Suppressor macrophage (primary cell): Measurements from ENCODE around the gene BRAF.
"Not testable (repeated sequence)": the region's sequence is repeated elsewhere in the genome, so short reads cannot be mapped to it uniquely, and the experiment has no call there.

Experiments
- DNase-seq, 4 experiments: peaks; one replicate each; pipeline ENCODE4 v3.0.0-alpha.2; 2020 to 2022
- total RNA-seq, 17 experiments: gene quantifications; one replicate each; lab custom pipeline; 2026; ENCODE audit warnings: mixed read lengths in 6 of 17, inconsistent platforms in 3 of 17; lab: John Stamatoyannopoulos, UW

BRAF gene
- total RNA-seq: 26.7 to 62.4 (median 41.3) reads per million in 17 experiments

DNA sequence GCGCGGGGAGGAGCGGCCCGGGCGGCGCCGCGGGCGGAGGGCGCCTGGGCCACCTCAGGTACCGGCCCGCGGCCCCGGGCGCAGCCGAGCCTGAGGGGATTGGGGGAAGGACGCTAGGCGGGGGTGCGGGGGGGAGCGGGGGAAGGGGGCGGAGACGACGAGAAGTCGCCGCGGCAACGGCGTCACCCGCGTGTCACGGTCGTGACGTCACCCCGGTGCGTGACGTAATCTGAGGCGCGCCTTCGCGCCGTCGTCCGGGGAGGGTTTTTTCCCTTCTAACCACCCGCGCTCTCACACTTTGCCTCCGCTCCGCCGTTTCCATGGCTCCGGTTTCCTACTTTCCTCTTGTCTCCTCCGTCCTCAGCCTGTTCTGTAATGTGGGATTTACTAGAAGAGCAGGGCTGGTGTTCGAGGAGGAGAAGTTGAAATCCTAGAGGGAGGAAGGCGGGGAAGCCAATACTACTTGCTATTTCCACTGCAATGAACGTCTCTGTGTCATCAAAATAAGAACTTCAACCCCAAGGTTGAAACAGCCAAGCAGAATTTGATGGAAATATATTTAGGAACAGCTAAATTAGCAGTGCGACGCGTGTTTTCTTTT, at the start of gene BRAF:
Gene BRAF, minus strand, starts transcription at position 109 of the 601 bp plus-strand sequence. CDS start 226 bp downstream, outside the sequence.
- peak; percentile 94 to 97 (median 96) for DNase-seq

DNA sequence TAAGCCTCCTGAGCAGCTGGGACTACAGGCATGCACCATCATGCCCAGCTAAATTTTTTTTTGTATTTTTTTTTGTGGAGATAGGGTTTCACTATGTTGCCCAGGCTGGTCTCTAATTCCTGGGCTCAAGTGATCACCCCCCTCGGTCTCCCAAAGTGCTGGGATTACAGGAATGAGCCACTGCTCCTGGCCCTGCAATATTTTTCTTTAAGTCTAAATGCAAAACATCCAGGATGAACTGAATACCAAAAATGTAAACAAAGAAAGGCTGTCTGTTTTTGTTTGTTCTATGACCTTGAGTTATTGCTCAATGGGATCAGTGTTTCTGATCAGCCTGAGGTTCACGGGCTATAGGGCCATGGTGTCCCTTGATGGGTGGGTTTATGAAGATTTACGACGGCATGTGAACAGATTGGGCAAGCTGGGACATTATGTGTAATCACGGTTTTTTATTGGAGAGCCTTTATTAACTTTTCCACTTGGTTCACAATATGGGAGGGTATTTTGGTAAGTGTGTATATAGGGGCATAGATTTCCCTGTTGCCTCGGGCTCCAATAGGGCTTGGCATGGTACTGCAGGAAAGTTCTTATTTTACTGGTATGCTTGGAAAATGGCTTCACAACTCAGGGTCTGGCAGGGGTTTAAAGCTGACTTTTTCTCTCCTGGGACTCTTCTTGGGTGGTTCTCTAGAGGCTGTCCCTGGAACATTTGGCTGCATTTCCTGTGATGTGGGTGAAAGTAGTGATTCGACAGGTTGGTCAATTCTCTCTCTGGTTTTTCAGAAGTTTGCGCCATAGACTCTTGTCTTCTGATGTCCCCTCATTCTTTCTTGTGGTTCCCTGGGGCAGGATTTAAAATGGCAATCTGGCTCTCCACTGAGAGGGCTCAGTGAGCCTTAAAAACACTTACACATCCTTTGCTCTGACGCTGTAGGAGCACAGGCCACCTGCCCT, 48.4 kb upstream of the BRAF start:
- DNase-seq: no peak

DNA sequence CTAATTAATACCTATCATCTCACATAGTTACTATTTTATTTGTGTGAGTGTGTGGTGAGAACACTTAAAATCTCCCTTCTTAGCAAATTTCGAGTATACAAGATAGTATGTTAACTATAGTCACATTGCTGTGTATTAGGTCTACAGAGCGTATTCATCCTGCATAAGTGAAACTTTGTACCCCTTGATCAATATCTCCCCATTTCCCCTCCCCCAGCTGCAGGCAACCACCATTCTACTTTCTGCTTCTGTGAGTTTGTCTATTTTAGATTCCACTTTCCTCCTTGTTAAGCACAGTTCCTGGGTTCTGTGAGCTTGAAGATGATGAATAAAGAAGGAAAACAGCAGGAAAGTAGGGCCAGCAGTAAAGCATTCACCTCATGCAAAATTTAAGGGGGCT, 47.6 kb upstream of the BRAF start:
- no peak for DNase-seq

DNA sequence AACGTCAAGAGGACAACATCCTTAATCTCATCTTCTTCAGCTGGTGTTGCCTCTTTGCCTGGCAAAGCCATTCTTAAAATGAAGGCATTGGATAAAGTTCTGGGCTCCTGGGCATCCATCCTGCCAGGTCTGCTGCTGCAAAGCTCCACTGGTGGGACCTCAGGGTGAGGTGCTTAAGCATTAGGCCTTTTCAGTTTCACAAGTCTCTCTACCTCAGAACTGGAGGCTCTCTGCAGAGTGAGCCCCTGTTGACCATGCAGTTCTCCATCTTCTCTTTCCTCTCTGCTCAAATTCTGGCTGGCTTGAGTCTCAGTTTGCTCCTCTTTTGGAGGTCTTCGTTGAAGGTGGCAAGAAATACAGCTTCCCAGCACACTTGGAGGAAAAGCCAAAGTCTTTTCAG, 42.7 kb upstream of the BRAF start:
- DNase-seq: no peak

DNA sequence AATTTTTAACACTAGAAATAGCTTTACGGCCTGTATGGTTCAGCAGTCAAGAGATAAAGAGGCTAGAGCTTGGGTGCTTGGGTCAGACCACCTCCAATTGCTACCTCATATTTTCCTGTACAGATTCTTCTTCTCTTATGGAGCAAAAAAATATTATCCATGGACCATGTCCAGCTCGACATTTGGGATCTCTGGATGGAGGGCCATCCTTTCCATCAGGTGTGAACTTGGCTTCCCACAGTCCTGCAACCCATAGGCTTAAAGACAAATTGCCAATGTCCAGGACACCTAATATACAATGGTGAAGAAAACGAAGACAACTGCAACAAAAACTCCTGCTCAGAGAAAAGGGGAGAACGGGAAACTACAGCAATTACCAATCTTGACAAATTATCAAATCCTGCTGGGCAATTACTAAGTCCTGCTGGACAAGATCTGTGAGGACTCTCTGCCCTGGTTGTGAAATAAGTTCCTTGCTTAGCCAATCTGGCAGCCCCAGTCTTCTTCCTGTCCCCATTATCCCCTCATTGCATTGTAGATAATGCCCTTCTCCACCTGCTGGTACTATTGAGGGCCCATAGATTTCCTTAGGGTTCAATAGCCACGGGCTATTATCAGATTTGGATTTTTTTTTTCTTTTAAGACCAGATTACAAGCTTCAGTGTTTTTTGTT, 42.0 kb upstream of the BRAF start:
- no peak for DNase-seq

DNA sequence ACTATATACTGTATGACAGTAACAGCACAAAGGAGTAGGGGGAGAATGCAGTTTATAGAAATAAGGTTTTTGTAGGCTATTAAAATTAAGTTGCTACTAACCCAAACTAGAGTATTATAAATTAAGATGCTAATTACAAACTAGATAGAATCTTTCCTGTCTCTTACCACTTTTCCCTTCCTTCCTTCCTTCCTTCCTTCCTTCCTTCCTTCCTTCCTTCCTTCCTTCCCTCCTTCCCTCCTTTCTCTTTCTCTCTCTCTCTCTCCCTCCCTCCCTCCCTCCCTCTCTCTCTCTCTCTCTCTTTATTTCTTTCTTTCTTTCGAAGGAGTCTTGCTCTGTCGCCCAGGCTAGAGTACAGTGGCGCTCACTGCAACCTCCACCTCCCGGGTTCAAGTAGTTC, 36.4 kb upstream of the BRAF start:
- no peak for DNase-seq

DNA sequence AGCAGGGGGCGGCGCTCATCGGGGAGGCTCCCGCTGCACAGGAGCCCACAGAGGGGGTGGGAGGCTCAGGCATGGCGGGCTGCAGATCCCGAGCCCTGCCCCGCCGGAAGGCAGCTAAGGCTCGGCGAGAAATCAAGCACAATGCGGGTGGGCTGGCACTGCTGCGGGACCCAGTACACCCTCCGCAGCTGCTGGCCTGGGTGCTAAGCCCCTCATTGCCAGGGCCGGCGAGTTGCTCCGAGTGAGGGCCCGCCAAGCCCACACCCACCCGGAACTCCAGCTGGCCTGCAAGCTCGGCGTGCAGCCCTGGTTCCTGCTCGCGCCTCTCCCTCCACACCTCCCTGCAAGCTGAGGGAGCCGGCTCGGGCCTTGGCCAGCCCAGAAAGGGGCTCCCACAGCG, 32.3 kb upstream of the BRAF start:
- DNase-seq: not testable (repeated sequence)

DNA sequence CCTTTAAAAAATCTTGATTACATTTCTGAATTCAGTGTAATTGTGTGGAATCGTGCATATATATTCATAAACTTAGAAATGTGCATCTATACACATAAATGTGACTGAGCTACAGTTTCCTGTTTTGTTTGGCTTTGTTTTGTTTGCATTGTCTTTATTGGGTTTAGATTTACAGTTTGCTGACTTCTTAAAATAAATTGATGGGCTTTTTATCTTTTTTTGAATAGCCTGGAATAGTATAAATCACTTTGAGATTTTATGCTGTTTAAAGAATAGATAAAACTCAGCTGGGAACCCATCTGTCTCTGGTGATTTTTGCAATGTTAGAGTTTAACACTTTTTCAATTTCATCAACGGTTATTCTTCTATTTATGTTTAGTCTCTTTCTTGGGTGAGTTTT, 21.2 kb upstream of the BRAF start:
- DNase-seq: no peak

DNA sequence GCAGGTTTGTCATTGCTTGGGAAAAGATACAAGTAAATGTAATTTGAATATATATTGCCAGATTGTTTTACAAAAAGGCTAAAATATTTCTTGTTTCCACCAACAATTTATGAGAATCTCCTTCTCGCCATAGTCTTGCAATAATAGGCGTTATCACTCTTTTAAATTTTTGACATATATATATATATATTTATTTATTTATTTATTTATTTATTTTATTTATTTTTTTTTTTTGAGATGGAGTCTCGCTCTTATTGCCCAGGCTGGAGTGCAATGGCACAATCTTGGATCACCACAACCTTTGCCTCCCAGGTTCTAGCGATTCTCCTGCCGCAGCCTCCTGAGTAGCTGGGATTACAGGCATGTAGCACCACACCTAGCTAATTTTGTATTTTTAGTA, 17.5 kb upstream of the BRAF start:
- not testable (repeated sequence) for DNase-seq

DNA sequence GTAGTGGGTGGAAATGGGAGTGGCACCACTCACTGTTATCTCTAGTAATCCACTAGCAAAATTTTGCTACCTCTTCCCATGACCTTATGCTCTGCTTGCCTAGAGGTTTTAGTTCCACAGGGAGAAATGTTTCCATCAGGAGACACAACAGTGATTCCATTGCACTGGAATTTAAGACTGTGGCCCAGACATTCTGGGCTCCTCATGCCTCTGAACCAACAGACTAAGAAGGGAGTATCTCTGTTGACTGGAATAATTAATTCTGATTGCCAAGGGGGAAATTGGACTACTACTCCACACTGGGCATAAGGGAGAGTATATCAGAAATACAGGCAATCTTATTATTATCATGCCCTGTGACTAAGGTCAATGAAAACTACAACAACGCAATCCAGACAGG, 16.2 kb upstream of the BRAF start:
- no peak for DNase-seq

DNA sequence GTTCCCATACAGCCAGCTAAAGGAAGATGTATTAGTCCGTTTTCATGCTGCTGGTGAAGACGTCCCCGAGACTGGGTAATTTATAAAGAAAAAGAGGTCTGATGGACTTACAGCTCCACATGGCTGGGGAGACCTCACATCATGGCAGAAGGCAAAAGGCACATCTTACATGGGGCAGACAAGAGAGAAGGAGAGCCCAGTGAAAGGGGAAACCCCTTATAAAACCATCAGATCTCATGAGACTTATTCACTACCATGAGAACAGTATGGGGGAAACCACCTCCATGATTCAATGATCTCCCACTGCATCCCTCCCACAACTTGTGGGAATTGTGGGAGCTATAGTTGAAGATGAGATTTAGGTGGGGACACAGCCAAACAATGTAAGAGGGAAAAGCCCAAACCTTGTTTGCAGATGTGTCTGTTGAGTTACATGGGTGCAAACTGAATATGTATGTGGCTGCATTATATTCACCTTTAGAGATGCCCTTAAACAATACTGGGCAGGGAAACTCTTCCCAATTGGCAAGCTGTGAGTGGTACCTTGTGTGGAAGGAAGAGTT, 13.1 kb upstream of the BRAF start:
- no peak for DNase-seq

DNA sequence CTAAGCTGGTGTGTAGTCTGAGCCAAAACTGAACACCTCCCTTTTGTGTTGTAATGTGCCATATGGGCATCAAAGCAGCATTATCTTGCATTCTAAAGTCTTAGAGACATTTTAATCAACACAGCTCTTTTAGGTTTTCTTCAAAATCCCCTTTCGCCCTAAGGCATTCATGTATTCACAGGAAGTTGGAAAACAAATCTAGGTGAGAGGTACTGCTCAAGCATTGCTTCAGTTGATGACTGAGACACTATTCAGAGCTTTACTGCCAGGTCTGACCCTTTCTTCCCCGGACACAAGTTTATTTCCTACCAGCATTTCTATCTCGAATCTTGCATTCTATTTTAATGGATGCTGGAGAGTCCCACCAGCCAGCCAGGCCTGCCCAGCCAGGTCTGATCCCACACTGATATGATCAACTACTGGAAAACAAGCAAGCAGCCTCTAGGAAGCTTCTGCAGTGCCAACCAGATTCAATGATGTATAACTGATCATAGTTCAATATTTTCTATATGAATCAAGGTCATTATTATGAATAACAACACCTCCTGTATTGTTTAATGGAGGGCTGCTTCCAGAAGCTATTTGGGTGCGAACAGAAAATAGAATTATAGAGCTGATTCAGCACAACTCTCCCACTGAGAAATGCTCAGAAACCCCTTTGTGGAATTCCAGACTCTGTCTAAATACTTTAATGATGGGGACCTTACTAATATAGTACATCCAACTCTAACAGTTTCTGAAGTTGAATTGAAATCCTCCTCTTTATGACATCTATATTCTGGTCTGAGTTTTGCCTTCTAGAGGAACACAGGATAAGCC, 4.0 kb upstream of the BRAF start:
- DNase-seq: no peak

DNA sequence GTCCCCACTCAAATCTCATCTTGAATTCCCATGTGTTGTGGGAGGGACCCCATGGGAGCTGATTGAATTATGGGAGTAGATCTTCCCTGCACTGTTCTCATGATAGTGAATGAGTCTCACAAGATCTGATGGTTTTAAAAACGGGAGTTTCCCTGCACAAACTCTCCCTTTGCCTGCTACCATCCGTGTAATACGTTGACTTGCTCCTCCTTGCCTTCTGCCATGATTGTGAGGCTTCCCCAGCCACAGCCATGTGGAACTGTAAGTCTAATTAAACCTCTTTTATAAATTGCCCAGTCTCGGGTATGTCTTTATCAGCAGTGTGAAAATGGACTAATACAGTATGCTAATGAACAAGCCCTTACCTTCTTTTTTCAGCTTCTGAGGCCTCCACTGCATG, 3.2 kb upstream of the BRAF start:
- not testable (repeated sequence) for DNase-seq

DNA sequence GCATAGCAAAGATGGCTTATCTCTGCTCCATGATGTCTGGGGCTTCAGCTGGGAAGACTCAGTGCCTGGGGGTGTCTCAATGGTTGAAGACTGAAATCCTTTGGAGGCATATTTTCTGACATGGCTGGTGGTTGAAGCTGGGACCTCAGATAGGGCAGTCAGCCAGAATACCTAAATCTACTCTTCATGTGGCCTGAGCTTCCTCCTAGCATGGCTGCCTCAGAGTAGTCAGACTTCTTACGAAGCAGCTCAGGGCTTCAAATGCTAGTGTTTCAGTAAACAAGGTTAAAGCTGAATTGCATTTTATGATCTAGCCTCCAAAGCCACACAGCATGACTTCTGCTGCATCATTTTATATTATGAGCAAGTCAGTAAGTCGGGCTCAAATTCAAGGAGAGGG, 2.6 kb upstream of the BRAF start:
- no peak for DNase-seq

DNA sequence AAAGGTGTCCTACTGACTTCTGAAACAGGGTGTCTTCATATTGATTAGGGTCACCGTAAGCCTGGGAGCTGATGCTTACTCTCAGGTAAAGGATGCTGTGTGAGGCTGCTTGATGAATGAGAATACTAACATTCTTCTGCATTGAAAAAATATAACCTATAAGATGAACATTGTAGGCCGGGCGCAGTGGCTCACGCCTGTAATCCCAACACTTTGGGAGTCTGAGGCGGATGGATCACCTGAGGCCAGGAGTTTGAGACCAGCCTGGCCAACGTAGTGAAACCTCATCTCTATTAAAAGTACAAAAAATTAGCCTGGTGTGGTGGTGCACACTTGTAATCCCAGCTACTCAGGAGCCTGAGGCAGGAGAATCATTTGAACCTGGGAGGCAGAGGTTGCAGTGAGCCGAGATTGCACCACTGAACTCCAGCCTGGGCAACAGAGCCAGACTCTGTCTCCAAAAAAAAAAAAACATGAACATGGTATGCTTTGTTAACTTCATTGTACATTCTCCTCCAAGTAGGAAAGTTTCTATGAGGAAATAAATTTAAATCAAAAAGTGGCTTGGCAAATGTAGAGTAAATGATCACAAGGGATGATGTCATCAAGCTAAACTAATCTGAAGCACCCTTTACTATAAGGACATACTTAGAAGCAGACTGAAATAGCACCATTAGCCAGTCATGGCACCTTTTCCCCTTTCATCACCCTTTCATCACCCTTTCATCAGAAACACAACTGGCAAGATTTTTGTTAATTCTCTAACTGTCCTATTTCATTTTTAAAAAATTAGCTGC, 1.5 kb upstream of the BRAF start:
- DNase-seq: peak in 2 of 4 experiments; percentile 14 to 36

DNA sequence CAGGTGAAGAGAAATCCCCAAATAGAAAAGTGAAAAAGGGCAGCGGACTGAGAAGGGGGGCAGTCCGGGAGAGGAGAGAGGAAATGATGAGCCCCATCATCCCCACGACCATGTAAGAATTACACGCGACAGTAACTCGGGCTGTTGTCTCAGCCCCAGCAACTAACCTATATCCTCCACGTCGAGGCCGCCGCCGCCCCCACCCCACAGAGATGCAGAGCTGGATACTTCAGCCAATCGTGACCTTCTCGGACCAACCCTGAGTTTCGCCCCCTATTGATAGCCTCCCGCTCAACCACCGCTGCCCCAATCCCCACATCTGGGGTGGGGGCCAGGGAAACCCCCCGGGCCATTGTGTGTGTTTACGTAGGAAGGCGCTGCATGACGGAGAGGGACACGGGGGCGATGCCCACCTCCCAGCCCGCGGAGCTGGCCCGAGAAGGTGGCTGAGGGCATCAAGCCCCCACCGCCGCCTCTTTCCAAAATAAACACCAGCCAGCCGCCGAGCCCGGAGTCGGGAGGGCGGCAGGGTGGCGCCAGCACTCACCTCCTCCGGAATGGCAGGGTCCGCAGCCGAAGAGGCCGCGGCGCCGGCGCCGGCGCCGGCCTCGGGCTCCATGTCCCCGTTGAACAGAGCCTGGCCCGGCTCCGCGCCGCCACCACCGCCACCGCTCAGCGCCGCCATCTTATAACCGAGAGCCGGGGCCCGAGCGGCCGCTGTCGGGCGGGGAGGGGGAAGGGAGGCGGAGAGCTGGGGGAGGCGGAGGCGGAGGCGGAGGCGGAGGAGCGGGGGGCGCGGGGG, 509 bp downstream of the BRAF start:
- DNase-seq: peak; percentile 54 to 83 (median 70)

DNA sequence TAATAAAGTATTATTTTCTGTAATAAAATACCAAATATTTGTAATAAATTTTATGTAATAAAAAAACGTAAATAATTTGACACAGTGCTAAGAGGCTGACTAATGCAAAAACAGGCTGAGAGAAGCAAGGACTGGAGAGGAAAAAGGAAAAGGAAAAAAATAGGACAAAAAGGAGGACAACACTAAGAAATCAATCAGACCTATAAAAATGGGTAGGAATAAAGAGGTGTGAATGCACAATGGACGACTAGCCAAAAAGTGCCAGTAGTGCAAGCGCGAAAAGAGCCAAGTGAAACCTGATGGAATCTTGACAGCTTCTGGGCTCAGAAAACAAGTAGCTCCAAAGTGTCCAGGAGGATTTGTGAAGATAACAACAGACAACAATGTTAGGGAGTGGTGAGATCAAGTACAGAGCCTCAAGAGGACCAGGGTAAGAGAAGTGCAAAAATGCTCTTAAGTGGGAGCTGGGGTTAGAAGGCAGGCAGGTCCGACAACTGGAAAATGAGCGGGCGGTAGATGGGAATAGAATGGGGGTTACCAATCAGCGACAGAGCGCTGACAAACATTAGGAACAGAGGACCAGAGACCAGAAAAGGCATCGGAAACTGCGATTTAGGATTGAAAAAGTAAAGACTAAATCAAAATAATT, 1.2 kb downstream of the BRAF start:
- peak in 2 of 4 experiments; percentile 10 to 19 for DNase-seq

DNA sequence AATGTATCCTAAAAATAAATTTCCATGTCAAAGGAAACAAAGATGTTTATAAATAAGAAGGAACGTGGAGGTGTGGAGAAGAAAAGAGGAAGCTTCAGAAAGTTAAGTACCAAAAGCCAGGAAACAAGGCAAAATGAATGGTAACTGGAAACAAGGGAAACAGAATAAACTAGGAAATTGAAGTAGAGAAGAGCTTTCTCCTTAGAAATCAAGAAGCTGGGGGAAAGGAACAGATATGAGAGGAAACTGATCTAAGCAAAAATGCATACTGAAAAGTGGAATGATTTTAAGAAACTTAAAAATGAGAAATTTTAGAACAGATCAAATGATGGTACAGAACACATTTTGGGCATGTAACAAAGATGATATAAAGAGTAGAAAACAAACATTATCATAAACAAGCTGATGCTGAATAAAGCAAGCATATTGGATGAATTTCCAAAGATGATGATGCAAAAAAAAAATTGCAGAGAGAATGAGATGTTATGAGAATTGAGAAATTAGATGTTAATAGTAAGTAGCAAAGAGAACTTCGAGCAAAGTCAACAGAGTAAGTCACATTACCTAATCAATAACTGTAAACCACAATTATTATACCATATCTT, 1.9 kb downstream of the BRAF start:
- no peak for DNase-seq

DNA sequence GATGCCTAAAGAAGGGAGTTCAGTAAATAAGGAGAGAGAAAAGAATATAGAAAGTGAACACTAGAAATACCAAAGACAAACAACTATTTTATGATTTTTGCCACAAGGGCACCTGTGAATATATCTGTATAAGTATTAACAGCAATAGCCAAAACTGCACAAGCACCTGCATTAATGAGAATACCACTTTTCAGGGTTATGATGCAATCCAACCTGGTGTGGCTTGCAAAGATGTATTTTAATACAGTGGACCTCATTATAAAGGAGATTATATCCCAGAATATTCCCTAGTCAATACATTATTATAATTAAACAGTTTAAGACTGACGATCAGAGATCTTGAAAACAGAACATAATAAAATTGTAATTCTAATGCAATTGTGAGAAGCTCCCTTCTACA, 4.0 kb downstream of the BRAF start:
- no peak for DNase-seq
